Activated CD4-positive, alpha-beta T cell treated with anti-CD3 and anti-CD28 coated beads, Interleukin-2, amount 50 U/mL, for 16 hours (primary cell): ENCODE data around the gene TYSND1.
"Not testable (repeated sequence)": the region's sequence is repeated elsewhere in the genome, so short reads cannot be mapped to it uniquely, and the experiment has no call there.

Experiments
- DNase-seq: peaks from one replicate; pipeline ENCODE4 v3.0.0-alpha.2; 2020

Gene TYSND1

GRCh38 chr10:70101068-70101562, 45.4 kb downstream of the TYSND1 start:
- DNase-seq: not testable (repeated sequence)

GRCh38 chr10:70098271-70098670, 48.2 kb downstream of the TYSND1 start:
- DNase-seq: no peak

GRCh38 chr10:70097459-70097858, 49.0 kb downstream of the TYSND1 start:
- DNase-seq: no peak

- DNase-seq: no peak
Measured at GRCh38 chr10:70096705-70097420, 49.6 kb downstream of the TYSND1 start.

- no peak for DNase-seq
Measured at GRCh38 chr10:70096016-70096704, 50.3 kb downstream of the TYSND1 start.

GRCh38 chr10:70094250-70094649, 52.2 kb downstream of the TYSND1 start:
- no peak for DNase-seq

GRCh38 chr10:70093335-70093944, 53.1 kb downstream of the TYSND1 start:
- DNase-seq: peak; percentile 69

- DNase-seq: no peak
Measured at GRCh38 chr10:70092389-70092718, 54.1 kb downstream of the TYSND1 start.

- DNase-seq: no peak
Measured at GRCh38 chr10:70090951-70091350, 55.5 kb downstream of the TYSND1 start.

- DNase-seq: no peak
Measured at GRCh38 chr10:70090013-70090412, 56.5 kb downstream of the TYSND1 start.

GRCh38 chr10:70088308-70088698, 58.2 kb downstream of the TYSND1 start:
- no peak for DNase-seq
